Measurements from ENCODE around the gene CDH12. TPM values are rescaled to one million over a fixed set of nuclear protein-coding genes. Genes with fewer than 3 reads are reported as not detected.
"Not testable (repeated sequence)": the region's sequence is repeated elsewhere in the genome, so short reads cannot be mapped to it uniquely, and the experiment has no call there.

Gene CDH12
- polyA plus RNA-seq, 1 donor: 0.40 TPM

GRCh38 chr5:22431406-22431805 is 421.7 kb downstream of the CDH12 start:
- DNase-seq: no peak

DNA sequence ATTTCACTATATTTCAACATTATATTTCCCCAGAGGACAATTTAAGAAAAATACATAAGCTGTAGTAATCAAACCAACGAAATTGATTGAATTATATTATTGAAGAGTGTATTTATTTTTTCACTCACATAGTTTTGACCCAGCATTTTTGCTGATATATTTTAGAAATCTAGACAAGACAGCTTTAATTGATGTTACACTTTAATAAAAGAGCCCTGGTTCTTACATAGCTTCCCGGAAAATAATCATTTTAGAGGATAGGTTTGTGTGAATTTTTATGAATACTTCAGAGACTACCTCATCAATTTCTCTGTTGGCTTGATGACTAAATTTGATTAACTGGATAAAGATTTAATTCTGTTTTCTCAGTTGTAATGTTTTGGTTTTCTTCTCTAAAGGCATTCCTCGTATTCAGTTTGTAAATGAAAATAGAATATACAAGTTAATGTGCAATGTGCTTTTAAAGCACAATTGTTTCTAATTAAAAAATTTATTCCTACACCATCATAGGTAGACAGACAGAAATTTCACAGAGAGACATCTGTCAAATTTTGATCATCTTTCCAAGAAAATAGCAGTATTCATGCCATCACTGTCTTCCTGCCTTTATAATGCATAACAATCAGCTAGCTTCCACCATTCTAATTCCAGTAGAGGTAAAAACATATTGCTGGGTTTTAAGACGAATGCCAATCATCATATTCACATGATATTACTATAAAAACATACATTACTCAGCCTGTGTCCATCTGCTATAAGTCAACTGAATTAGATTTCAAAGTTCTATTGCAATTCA is 441.4 kb downstream of the CDH12 start:
- no peak for DNase-seq

DNA sequence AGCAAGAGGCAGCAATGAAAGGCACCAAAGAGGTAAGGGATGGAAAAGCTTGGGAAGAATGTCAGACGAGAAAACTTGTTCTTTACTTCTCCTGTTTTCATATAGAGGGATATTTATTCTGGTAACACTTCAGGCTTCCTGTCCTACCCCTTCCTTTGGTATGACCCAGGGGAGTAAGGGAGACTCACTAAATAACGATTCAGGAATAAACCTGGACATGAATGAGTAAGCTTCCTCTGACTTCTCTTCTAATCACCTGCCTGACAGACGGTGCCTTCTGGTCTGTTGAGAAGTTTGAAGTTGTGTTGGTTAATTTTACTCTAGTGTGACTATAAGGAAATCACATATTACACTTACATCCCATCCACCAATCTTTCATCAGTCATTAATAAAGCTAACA is 461.2 kb downstream of the CDH12 start:
- DNase-seq: no peak

DNA sequence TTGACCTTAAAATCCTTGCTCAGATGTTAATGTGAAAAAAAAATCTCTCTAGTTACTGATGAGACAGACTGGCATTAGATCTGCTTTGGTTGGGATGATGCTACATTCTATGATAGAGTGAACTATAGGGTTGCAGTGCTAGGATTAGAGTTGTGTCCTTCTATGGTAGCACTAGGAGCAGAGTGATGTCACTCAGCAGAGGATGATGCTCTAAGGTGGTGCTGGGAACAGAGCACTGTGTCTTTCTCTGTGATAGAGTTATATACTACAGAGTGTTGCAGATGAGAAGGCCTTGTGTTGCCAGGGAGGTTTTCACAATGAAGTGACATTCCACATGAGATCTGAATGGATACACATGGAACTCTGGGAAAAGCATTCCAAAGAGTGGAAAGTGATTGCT is 462.3 kb downstream of the CDH12 start:
- DNase-seq: no peak

DNA sequence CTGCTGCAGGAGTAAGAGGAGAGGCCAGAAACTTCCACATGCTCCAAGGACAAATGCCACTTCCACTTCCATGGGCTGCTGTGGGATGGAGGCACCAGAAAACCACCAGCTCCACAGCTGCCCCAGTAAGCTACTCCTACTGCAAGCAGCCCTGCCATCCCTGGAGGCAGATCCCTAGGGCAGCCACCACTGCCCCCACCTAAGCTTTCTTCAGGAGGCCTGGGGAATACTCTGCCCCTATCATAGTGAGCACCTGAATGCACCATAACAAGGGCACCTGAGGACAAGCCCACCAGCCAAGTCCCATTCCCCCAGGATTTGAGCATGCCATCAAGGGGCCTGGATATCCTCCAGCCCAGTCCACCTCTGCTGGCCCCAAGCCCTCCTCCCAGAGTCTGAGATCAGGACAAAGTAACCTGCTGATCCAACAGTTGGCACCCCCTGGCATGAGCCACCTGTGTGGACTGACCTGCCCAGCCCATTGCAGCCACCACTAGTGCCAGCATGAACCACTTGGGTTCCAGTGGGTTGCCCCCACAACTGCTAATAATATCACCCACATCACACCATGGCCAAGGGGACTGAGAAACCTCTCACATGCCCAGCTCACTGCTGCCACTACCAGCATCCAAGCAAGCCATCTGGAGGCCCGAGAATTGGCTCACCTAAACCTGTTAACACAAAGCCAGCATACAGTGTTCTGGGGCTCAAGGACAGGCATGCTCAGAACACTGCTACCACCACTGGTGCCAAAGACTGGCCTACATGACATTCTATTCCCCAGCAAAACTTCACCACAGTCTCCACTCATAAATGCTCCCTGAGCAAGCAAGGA is 480.1 kb downstream of the CDH12 start:
- no peak for DNase-seq

DNA sequence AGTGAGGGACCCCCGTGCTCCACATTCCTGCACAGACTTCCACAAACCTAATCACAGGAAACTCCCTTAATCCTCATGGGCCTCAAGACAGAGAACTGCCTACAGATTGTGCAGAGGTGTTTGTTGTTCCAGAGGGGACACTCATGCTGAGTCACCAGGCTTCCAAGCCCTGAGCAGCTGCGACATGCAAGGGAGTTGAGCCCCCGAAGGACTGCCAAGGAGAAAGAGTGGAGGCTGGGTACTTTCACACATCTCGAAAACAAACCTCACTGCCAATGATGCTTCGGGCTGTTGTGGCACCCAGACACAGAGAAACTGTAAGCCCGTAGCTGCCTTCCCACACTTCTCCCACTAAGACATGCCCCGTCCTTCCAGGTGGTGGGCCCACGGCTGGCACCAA is 480.8 kb downstream of the CDH12 start:
- no peak for DNase-seq

GRCh38 chr5:22354956-22355355 is 498.2 kb downstream of the CDH12 start:
- DNase-seq: no peak

GRCh38 chr5:22352493-22352892 is 500.7 kb downstream of the CDH12 start:
- no peak for DNase-seq

DNA sequence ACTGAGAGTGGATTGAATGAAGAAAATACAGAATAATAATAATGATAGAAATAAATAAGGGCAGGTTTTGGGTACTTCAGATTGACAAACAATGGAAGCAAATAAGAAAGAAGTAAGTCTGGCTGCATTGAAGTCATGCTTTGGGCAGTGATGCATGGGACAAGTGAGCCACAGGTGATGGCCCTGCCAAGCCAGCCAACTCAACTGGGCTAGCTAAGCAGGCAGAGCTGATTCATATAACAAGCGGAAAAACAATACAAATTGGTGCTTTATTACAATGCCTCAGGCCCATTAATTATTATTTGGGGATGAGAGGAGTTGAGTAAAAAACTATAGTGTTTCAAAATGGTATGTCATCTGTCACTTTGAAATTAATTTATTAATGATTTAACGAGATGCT is 502.0 kb downstream of the CDH12 start:
- no peak for DNase-seq

- DNase-seq: no peak
Observed at GRCh38 chr5:22348027-22348426, 505.1 kb downstream of the CDH12 start.

- no peak for DNase-seq
Observed at GRCh38 chr5:22344000-22344399, 509.1 kb downstream of the CDH12 start.

- DNase-seq: no peak
Observed at GRCh38 chr5:22341406-22341805, 511.7 kb downstream of the CDH12 start.

DNA sequence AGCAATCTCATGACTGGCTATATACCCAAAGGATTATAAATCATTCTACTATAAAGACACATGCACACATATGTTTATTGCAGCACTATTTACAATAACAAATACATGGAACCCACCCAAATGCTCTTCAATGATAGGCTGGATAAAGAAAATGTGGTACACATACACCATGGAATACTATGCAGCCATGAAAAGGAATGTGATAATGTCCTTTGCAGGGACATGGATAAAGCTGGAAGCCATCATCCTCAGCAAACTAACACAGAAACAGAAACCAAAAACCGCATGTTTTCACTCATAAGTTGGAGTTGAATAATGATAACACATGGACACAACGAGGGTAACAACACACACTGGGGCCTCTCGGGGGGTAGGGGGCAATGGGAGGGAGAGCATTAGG is 520.2 kb downstream of the CDH12 start:
- not testable (repeated sequence) for DNase-seq

- DNase-seq: no peak
Observed at GRCh38 chr5:22329683-22330082, 523.5 kb downstream of the CDH12 start.

- DNase-seq: no peak
Observed at GRCh38 chr5:22319798-22320197, 533.3 kb downstream of the CDH12 start.

- no peak for DNase-seq
Observed at GRCh38 chr5:22316294-22316693, 536.9 kb downstream of the CDH12 start.

DNA sequence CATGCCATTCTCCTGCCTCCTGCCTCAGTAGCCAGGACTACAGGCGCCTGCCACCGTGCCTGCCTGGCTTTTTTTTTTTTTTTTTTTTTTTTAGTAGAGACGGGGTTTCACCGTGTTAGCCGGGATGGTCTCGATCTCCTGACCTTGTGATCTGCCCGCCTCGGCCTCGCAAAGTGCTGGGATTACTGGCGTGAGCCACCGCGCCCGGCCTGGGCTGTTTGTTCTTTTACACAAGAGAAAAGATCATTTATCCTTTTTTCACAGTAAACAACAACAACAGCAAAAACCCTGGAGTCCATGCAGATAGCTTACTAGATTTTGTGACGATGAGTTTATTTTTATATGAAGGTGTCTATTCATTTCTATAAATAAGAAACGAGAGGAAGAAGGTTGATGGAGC is 538.1 kb downstream of the CDH12 start:
- not testable (repeated sequence) for DNase-seq

DNA sequence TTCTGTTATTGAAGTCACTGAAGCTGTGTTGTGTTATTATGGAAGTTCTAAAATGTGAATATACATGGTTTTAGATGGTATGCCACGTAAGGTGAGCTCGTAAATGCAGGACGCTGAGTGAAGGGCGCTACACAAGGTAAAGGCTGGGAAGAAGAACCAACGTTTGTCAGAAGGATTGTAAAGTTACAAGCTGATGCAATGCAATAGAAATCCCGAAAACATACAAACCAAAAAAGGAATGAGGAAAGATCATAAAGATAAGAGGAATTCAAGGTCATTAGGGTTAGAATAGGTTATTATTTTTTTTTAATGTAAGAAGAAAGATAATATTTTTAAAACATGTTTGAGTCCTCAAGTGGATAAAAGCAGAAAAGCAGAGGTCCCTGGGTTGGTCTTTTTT is 538.6 kb downstream of the CDH12 start:
- no peak for DNase-seq

DNA sequence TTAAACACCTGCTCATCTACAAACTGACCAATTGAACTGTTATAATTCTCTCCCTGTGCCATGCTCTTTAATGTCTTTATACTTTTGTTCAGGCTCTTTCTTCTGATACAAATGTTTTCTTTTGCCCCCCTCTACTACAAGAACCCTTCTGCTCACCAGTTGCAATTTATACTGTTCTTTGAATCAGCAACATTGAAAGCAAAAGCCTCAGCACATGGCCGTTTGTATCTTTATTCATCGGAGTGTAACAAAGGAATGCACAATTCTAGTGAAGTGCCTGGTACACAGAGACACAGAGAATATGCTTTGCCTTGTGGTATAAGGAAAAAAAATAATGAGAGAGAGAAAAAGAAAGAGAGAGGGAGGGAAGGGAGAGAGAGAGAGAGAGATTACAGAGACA is 547.1 kb downstream of the CDH12 start:
- DNase-seq: no peak

DNA sequence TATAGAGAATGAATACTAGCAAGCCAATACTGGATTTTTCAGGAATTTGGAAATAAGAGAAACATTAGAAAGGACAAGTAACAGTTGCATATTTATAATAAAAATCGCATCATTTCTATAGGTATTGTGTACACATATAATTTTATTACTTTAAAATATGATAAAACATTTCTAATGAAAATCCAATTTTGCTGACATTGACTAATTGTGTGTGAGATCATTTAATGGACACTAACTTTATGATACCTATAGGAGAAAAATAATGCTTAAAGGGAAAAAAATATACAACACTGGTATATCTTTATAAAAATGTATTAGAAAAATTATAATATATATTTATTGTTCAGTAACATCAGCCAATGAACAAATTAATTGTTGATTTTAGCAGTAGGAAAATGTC is 557.3 kb downstream of the CDH12 start:
- DNase-seq: no peak

GRCh38 chr5:22293147-22293546 is 560.0 kb downstream of the CDH12 start:
- no peak for DNase-seq

- no peak for DNase-seq
Observed at GRCh38 chr5:22278164-22278563, 575.0 kb downstream of the CDH12 start.

DNA sequence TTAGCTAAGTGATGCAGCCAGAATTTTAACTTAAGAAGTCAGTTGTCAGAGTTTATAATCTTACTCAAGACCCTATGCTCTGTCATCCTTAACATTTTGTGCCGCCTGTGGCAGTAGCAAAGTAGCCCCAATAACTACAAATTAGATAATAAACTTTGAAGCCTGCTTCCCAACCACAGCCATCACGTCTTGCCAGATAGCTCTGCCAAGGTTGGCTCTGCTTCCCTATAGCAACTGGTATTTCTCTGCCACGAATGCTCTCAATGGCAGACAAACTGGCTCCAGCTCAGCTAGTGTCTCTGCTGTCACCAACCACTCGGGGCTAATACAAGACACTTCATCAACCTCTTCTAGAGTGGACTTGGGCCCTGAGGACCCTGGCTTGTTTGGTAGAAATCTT is 576.1 kb downstream of the CDH12 start:
- no peak for DNase-seq

DNA sequence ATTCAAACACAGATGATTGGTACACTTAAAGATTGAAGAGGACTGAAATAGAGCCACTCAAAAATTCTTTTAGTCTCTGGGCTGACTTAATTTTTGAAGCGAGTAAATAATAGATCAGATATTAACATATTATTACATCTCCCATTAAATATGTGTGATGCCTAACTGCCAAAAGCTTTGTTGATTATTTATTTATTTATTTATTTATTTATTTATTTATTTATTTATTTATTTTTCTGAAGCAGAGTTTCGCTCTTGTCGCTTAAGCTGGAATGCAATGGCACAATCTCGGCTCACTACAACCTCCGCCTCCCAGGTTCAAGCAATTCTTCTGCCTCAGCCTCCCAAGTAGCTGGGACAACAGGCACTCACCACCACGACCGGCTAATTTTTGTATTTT is 587.3 kb downstream of the CDH12 start:
- DNase-seq: not testable (repeated sequence)
